Superior temporal gyrus (tissue), 1 donor: ENCODE results near the gene ZFHX2.
"Not testable (repeated sequence)": the region's sequence is repeated elsewhere in the genome, so short reads cannot be mapped to it uniquely, and the experiment has no call there.

ENCODE experiments used
- DNase-seq: peaks from one replicate; pipeline ENCODE4 v3.0.0-alpha.2; 2016; ENCODE audit errors: extremely low spot score

Gene ZFHX2

DNA sequence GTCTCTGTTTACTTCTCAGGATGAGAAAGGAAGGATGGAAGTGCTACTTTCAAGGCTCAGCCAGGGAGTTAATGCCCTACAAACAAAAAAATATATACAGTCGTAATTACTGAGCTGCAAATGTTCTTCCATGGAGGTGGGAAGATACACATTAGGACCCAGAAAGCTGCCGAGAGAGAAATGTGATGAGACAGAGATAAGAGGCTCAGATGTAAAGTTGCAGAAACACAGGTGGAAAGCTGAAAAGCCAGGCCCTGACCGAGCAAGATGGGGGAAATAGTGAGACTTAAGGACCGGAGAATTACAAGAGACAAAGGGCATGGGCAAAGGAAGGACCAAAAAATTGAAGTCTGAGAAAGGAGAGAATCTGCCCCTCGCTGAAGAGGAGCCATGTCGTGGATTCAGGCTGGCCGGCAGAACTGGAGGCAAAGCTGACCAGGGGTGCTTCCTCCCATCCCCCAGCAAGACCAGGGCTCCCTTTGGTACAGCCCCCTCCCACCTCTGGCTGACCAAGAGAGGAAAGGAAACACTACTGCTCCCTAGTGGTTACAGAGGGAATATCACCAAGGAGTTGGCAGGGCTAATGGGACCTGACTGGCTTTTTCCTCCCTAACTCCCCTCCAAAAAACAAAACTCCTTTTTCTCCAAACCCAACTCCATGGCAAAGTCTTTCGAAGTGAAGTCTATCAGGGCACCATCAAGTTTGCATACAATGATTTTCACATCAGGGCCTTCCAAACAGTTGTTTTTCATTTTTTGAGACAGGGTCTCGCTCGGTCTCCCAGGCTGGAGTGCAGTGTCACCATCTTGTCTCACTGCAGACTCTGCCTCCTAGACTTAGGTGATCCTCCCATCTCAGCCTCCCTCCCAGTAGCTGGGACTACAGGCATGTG lies 12.1 kb downstream of the ZFHX2 start:
- peak; percentile 90 for DNase-seq

DNA sequence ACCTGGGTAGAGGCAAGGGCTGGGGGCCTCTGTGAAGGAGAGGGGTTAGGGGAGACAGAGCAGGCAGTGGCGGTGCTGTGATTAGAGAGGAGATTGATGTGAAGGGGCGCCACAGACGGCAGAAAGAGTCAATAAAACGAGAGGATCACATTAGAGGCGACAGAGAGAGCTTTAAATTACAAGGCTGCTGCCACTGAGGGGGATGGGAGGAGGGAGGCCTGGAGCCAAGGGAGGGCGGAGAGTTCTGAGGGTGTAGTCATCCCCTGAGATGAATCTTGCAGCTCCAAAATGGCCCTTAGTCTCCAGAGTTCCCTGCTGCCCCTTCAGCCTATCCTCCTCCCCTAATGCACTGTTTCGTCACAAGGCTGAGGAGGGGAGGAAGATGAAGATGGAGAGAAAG lies 12.8 kb downstream of the ZFHX2 start:
- DNase-seq: peak; percentile 75

DNA sequence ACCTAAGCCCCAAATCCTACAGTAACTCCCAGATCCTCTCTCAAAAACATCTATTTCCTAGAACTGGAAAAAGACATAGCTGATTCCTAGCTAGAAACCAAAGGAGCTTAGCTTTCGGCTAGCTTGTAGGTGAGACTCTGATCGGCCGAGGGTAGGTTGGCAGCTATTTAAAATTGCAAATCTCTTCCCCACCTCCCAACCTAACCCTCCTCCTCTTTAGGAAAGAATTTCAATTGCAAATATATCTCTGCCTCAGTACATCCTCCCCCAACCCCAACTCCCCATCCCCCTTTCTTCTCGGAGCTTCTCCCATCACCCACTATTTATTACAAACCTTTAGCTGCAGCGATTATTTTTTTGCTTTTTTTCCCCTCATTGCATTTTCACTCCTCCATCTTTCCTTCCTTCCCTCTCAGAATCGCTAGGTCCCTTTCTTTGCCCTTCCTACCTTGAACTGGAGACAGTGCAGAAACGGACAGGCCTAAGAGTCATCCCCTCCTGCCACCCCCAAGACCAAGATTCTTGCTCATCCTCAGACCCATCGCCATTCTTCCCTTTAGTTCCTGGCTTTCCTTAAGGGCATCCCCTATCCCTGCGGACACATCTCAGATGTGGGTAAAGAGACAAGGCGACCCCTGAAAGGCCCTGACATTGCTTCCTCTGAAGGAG lies 13.4 kb downstream of the ZFHX2 start:
- no peak for DNase-seq

DNA sequence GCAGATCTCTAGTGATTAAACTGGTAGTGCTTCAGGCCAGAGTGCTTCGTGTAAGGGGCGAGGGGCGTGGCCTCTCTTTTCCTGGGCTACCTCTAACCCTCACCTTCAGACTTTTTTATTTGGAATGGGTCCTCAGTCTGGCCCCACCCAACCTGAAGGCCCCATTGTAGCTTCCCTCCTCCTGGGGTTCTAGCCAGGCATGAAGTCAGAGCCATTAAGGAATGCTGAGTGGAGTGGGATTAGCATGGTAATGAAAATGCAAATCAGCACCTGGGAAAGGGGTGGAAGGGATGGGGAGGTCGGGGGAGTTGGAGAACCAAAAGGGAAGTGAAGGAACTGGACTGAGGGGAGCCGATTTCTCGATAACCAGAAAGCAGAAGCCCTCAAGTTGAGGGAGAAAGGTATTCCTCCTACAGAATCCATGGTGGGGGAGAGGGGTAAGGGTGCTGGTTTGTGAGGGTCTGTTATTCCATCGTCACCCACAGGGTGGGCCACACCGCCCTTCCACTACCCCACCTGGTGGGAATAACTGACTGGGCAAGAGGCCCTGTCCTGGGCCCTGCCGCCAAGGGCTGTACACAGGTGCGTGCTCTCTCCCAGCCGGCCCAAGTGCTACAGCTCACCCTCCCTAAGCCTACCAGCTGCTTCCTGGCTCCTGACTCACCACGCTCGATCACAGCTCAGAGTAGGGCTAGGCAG lies 14.1 kb downstream of the ZFHX2 start:
- DNase-seq: no peak

DNA sequence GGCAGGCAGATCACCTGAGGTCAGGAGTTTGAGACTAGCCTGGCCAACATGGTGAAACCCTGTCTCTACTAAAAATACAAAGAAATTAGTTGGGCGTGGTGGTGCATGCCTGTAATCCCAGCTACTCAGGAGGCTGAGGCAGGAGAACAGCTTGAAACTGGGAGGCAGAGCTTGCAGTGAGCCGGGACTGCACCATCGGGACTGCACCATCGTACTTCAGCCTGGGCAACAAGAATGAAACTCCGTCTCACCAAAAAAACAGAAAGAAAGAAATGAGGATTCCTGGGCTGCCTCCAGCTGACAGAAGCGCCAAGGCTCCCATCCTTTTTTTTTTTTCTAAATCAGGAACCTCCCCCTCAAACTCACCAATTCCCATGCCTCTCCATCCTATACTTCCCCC lies 14.7 kb downstream of the ZFHX2 start:
- not testable (repeated sequence) for DNase-seq

DNA sequence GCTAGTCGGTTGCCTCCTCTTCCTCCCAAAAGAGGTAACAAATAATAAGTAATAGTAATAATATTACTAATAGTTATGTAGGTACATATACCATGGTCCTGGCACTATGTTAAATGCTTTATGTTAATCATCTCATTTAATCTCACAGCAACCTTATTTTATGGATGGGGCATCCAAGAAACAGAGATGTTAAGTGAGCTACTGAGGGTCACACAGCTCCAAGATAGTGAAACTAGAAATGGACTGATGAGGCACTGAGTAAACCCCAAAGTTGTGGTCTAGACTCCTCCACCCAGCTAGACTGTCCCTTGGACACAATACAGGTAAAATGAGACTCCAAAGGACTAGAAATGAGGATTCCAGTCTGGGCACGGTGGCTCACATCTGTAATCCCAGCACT lies 15.1 kb downstream of the ZFHX2 start:
- no peak for DNase-seq

DNA sequence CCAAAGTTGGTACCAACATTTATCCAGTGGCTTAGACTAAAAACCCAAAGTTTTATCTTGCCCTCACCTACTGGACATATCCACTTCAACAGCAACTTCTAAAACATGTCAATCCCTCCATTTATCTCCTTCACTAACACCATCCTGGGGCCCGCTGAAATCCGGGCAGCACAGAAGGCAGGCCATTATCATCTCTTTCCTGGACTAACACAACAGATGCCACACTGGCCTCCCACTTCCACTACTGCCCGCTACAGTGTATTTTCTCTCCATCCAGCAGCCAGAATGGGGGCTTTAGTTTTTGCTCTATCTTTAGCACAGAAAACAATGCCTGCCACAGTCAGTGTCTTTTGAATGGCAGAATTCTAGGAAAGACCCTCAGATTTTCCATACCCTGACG lies 15.6 kb downstream of the ZFHX2 start:
- DNase-seq: no peak

DNA sequence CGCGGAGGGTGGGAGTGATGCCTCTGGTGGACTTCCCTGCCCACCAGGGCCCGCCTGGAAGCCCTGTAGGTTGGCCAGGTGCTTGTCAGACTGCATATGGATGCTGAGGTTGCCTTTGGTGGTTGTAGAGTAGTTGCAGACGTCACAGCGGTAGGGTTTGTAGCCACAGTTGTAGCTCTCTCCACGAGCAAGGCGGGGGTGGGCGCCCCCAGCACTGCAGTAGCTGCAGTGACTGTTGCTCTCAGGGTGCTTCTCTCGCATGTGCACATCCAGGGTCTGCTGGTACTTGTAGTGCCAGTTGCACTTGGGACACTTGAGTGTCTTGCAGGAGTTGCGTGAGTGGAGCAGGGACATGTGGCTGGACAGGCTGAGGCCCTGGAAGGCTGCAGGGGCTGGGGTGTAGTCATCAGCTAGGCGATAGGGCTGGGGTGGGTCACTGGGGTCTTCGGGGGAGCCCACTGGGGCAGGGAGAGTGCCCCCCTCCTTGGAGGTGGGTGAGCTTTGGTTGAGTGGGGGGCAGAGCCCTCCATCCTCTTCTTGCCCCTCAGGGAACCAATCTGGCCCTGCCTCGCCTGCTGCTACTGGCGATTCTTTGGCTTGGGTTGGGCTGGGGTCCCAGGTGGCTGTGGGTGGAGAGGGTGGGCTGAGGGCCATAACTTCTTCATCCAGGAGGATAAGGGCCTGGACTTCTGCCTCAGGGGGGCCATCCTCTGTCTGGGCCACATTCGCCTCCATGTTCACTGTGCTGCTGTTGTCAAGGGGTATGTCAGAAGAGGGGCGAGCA lies 17.7 kb downstream of the ZFHX2 start:
- no peak for DNase-seq

DNA sequence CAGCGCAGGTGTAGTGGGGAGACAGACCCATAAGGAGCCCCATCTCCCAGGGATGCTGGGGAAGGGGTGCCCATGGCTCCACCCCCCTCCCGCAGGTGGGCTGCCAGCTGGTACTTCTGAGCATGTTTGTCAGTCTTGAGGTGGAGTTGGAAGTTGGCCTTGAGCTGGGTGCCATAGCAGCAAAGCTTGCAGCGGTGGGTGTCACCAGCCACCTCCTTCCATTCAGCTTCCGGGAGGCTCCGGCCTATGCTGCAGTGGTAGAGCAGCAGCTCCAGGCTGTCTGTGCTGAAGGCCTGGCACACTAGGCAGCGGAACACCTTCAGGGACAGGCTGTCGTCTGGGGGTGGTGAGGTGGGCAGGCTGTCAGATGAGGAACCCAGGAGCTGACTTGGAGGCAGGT lies 18.9 kb downstream of the ZFHX2 start:
- no peak for DNase-seq

DNA sequence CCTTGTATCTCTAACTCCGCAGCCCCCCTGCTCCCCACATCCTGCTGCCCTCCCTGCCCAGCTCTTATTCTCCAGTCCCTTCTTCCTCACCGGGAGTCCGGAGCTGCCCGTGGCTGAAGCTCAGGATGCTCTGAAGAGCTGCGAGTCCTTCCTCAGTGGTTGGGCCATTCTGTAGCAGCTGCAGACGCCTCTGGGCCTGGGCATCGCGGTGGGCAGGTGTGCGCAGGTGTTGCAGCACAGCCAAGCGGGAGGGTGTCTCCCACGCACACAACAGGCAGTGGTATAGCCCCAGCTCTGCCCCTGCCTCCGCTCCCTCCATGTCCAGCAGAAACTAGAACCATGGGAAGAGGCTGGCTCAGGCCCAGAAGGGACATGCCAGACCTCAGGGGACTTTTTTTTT lies 20.2 kb downstream of the ZFHX2 start:
- no peak for DNase-seq

DNA sequence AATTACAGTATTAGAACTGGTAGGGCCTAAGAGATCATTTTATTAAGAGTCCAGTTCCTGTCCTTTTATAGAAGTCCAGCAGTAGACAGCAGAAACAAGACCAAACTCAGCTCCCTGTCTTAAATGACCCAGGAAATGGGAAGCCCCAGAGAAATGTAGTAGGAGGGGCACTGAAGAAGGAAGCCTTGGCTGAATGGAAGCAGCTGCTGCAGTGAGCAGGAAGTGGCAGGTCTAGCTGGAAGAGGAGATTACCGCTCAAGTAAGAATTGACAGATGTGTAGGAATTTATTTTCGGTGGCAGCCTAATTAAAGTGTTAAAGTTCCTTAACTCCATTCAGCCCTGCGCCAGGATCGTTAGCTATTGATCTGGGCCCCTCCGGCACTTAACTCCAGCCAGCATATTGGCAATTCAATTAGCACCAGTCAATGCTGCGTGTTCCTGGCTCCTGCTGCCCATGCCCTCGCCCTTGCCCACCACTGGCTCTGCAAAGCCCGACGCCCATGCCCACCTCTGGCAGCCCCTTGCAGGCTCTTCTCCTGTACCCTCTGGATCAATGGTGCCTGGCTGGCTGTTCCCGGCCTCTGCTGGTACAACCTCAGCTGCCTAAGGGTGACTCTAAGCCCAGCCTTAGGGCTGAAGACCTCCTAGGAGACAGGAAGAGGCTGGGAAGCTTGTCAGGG lies 21.1 kb downstream of the ZFHX2 start:
- DNase-seq: no peak

DNA sequence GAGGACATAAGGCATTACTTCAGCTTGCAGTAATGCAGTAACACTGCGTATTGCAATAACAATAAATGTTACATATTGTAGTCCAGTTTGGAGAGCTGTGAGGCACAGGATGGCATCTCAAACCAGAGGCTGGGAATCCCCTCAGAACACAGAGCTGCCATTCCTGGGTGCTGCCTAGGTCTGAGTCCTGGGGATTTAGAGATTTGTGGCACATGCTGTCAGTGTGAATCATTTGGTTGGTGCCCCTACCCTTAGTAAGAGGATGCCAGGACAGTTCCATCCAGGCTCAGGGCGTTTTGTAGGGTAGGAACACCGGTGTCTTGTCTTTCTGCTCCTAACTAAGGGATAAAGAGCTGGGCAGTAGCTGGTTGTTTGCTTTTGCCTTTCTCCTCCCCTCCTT lies 22.5 kb downstream of the ZFHX2 start:
- DNase-seq: no peak

DNA sequence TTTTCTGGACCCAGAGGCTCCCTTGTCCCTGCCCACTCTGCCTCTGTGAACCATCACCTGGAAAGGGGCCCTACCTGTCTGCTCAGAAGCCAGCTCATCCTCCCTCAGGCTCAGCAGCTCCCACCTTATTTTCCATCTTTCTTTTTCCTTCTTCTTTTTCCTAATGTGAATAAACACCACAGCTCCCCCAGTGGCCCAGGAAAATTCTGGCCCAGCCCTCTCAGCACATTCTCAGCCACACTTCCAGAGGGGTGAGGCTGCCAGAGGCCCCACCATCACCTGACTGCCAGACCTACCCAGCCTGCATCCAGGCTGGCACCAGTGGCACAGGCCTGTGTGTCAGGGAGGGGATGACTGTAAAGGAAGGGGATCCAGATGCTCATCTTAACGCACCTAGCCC lies 23.0 kb downstream of the ZFHX2 start:
- no peak for DNase-seq

DNA sequence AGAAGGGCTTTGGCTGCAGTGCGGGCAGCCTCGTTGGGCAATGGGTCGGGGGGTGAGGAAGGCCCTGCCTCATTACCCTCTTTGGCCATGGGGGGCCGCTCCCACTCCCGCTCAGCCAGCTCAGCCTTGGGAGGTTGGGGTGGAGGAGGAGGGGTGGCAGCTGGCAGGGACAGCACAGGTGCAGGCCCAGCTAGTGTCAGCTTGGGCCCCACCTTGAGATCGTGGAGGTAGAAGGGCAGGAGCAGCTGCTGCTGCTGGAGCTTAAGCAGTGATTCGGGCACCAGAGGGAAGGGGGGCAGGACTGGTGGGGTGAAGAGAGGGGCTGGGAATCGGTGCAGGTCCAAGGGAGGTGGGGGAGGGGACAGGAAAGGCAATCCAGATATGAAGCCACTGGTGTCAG lies 26.0 kb downstream of the ZFHX2 start:
- no peak for DNase-seq

DNA sequence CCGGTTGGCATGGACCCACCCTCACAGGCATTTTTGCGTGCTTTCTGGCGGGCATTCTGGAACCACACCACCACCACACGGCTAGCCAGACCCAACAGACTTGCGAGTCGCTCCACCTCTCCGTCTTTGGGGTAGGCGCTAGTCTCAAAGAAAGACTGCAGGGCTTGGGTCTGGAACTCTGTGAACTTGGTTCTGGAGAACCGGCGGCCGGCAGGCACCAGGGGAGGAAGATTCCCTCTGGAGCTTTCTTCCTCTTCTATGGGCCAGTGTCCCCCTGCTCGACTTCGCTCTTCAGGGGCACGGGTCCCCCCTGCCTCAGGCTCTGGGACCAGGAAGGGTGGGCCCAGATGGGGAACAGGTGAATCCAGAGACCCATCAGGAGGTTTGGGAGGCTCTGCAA lies 26.6 kb downstream of the ZFHX2 start:
- DNase-seq: no peak

DNA sequence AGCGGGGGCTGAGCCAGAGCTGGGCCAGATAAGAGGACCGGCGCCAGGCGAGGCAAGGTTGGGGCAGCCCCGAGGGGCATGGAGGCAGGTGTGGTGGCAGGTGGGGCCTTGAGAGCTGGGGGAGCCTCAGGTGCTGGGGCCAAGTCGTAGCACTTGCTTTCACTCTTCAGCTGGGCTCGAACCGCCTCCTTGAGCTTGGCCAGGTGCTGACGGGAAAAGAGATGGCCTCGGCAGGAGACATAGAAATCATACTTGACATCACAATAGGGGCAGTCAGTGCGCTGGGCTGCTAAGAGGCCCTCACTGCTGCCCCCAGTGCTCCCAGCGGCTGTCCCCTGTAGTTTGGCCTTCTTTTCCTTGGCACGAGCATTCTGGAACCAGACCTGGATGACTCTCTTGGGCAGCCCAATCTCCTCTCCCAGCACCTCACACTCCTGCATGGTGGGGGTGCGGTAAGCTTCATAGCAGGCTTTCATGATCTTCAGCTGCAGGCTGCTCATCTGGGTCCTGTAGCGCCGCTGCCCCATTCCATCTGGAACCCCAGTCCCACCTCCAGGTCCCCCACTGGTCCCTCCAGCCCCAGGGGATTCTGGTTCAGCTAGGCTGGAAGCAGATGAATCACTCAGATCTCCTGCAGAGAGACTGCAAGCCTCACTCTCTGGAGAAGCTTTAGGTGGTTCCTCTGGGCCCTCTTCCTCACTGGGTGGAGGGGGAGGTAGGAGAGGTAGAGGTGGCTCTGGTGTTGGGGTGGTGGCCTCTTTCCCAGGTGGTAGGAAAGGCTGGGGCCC lies 28.1 kb downstream of the ZFHX2 start:
- DNase-seq: no peak

DNA sequence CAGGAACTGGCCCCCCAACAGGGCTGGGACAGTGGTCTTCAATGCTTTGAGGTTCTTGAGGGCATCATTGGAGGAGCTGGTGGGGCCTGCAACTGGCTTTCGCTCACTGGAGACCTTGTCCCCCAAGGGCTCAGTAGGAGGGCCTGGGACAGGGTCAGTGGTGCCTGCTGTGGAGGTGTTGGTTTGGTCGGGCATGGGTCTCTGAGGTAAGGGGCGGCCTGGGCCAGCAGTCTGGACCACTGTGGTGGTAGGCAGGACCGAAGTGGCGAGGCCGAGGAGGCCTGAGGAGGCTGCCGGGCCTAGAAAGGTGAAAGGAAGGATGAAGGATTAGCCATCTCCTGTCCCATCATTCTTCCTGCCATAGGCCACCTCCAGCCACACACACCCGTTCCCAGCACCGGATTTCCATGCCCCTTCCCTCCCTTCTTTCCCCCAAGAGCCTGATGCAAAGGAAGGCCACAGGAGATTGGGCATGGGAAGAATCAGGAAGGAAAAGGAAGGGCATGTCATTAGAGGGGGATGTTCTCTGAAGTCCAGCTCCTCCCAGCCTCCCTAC lies 28.8 kb downstream of the ZFHX2 start:
- DNase-seq: no peak

DNA sequence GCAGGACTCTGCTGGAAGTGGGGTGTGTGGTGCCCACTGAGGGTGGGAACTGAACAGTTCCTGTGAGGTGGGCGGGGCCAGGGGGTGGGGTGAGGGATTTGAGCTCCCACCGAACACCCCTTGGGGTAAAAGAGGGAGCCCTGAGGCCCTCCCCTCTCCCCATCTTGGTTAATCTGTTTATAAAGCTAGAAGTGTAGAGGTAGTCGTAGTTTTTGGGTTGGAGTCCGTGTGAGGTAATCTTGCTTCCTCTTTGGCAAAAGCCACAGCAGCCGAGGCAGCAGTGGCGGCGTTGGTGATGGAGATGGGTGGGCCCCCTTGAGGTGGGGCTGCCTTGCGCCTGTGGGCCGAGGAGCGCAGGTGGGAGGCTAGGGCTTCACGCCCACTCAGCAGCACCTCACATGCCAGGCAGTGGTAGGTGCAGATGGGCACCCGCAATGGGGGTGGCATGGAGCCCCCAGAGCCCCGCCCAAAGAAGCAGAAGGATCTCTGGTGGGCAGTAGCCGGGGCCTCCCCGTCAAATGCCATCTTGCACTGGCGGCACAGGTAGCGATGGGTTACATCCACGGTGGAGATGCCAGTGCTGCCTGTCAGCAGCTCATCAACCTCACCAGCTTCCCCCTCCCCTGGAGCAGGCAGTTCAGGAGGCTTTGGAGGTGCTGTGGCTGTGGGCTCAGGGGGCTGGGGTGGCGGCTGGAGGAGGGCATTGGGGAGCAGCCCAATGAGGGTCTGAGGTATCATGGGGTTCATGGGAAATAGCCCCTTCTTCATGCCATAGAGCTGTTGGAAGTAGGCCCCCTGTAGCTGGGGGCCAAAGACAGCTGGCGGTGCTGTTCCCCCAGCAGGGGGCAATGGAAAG lies 29.6 kb downstream of the ZFHX2 start:
- no peak for DNase-seq

DNA sequence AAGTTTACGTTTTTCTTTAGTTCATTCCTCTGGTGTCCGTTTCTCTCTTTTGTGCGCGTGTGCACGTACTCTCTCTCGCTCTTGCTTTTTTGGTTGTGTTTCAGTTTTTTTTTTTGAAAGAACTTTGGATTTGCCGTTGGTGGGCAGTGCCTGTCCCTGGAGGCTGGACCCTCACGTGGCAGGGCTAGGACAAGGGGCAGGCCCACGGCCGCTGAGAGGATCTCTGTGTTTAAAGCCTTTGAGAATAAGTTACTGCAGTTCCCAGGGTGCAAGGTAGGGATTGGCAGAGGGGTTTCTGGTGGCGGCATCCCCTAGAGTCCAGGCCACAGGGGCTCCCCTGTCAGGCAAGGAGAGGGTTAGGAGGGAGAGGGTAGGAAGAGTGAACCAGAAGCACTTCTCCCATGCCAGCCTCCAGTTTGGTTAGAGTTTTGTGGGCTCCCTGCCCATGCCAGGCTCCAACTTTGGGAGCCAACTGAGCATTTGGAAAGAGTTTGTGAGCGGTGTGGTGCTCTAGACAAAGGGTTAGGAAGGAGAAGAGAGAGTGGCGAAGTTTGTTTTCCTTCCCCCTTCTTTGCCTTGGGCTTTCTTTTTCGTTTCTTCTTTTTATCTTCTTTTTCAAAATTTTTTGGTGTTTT lies 30.5 kb downstream of the ZFHX2 start:
- no peak for DNase-seq
